GDM1 (cell line): ENCODE data around the gene C11orf21.

ENCODE experiments used
- DNase-seq: peaks from one replicate; lab custom pipeline; 2025; lab: John Stamatoyannopoulos, UW

C11orf21 gene

GRCh38 chr11:2308713-2309112 is 7.0 kb upstream of the C11orf21 start:
- no peak for DNase-seq

GRCh38 chr11:2307501-2308331 is 6.0 kb upstream of the C11orf21 start:
- DNase-seq, result no peak

- DNase-seq, result no peak
Observed at GRCh38 chr11:2306877-2307500, 5.3 kb upstream of the C11orf21 start.

- DNase-seq, result no peak
Observed at GRCh38 chr11:2306452-2306823, 4.7 kb upstream of the C11orf21 start.

GRCh38 chr11:2305788-2306451 is 4.2 kb upstream of the C11orf21 start:
- DNase-seq, result no peak

GRCh38 chr11:2305140-2305778 is 3.5 kb upstream of the C11orf21 start:
- peak; percentile 66 for DNase-seq

- no peak for DNase-seq
Observed at GRCh38 chr11:2304506-2305139, 2.9 kb upstream of the C11orf21 start.

- no peak for DNase-seq
Observed at GRCh38 chr11:2303627-2304505, 2.1 kb upstream of the C11orf21 start.

GRCh38 chr11:2302896-2303626 is 1.3 kb upstream of the C11orf21 start:
- DNase-seq, result no peak

- no peak for DNase-seq
Observed at GRCh38 chr11:2302306-2302895, 683 bp upstream of the C11orf21 start.

GRCh38 chr11:2300936-2301630 is 635 bp downstream of the C11orf21 start:
- DNase-seq, result no peak

- peak; percentile 54 for DNase-seq
Observed at GRCh38 chr11:2300290-2300935, 1.3 kb downstream of the C11orf21 start.

GRCh38 chr11:2299773-2300172 is 1.9 kb downstream of the C11orf21 start:
- no peak for DNase-seq

- DNase-seq, result no peak
Observed at GRCh38 chr11:2298795-2299761, 2.6 kb downstream of the C11orf21 start.

GRCh38 chr11:2298131-2298794 is 3.5 kb downstream of the C11orf21 start:
- DNase-seq, result no peak

GRCh38 chr11:2297623-2298030 is 4.1 kb downstream of the C11orf21 start:
- no peak for DNase-seq
